GM12891 (cell line): ENCODE data around the gene MEF2C.

Experiments used
- POLR2A ChIP-seq: IDR thresholded peaks from 2 replicates; pipeline ENCODE4 v1.6.1; 2011; ENCODE audit warnings: low read depth, low read length, control low read depth
- POLR2AphosphoS5 ChIP-seq: IDR thresholded peaks from 2 replicates; pipeline ENCODE4 v1.6.1; 2011; ENCODE audit warnings: low read depth, low read length, control low read depth
- TAF1 ChIP-seq: IDR thresholded peaks from 2 replicates; pipeline ENCODE4 v1.6.1; 2011; ENCODE audit warnings: low read depth, low read length, control low read depth

- TF ChIP-seq POLR2A (no peak), POLR2AphosphoS5 (no peak; the same call in 1 of the 2 replicates), TAF1 (no peak)
Measured at GRCh38 chr5:88879724-88880123, 3.3 kb downstream of the MEF2C start.
